Lower lobe of right lung (tissue), 2 donors: Measurements from ENCODE around the gene TLR5. TPM values are rescaled to one million over a fixed set of nuclear protein-coding genes. Genes with fewer than 3 reads are reported as not detected.

ENCODE experiments used
- ATAC-seq, 2 donors: fragments of 200-7000 bp; cut with Tn5 transposase; one replicate each; pipeline ENCODE4 v1.9.1; 2020 to 2022; ENCODE audit warnings: mild to moderate bottlenecking in 2 of 2, moderate library complexity in 2 of 2
- DNase-seq: peaks from one replicate; pipeline ENCODE4 v3.0.0-alpha.2; 2020
- H3K27ac ChIP-seq: fragments of 200-600 bp; one replicate; pipeline ENCODE4 v1.8.0; 2022
- H3K27me3 ChIP-seq: fragments of 200-600 bp; one replicate; pipeline ENCODE4 v1.8.0; 2022; ENCODE audit warnings: low read depth
- H3K36me3 ChIP-seq: fragments of 200-600 bp; one replicate; pipeline ENCODE4 v1.8.0; 2022; ENCODE audit warnings: mild to moderate bottlenecking
- H3K4me1 ChIP-seq: fragments of 200-600 bp; one replicate; pipeline ENCODE4 v1.8.0; 2022
- H3K4me3 ChIP-seq: fragments of 200-600 bp; one replicate; pipeline ENCODE4 v1.8.0; 2022; ENCODE audit warnings: mild to moderate bottlenecking
- H3K9me3 ChIP-seq: fragments of 200-600 bp; one replicate; pipeline ENCODE4 v1.8.0; 2022
- intact Hi-C: fragments of 100-400 bp; cut with DNase I; formaldehyde crosslinking; loops from one replicate; pipeline ENCODE4 v1.11.0; 2022
- total RNA-seq: library from RNA; stranded (reverse); fragmentation: NEBNext Ultra II Directional; extraction: Animal tissue kit (Norgen Biotek cat#: 25700); gene quantifications from one replicate; pipeline ENCODE4 v1.2.1, GENCODE V29; 2021
- TF ChIP-seq, protein P1 (sequence below): fragments of 200-600 bp; IDR thresholded peaks from one replicate; pipeline ENCODE4 v1.8.0; 2022; ENCODE audit warnings: antibody characterized with exemption, mild to moderate bottlenecking
- donor health status: DM: no; HTN: yes; CAD: no; lungs with severe emphysema.

The TLR5 gene
- total RNA-seq, 1 donor from 2014 or later, result 26.6 TPM

DNA sequence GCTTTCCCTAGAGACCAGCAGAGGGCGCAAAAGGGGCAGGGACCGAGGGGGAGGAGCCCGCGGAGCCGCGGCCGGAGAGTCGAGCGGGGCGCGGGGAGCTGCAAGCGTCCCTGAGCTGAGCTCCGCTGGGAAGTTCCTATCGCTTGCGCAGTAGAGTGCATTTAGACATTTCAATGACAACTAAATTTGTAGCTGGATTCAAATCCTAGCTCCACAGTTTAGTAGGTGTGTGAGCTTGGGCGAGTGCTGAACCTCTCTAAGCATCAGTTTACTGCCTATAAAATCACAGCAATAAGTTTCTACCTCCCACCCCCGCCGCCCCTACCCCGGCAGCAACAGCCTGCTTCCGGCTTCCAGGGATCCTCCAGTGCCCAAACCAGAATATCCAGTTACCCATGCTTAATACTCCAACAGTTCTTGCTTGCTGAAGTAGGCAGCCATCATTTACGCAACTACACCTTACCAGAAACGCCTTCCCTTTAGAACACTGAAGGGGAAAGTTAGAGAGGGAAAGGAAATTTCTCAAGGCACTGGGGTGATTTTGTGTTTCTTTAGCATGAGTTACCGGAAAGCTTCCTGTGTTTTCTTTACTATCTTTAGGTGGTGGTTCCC lies 9.1 kb downstream of the TLR5 start:
- intact Hi-C loops, result no loop called here
- H3K4me1 ChIP-seq, result peaks cover 60% of the 10 kb centered on the region
- peak overlapping the region; percentile 50 for H3K4me3 ChIP-seq
- ATAC-seq (peak; percentile 94 to 96), DNase-seq (peak; percentile 92)
- H3K27me3 ChIP-seq, result no peaks in the 10 kb centered on the region
- TF ChIP-seq, protein P1, sequence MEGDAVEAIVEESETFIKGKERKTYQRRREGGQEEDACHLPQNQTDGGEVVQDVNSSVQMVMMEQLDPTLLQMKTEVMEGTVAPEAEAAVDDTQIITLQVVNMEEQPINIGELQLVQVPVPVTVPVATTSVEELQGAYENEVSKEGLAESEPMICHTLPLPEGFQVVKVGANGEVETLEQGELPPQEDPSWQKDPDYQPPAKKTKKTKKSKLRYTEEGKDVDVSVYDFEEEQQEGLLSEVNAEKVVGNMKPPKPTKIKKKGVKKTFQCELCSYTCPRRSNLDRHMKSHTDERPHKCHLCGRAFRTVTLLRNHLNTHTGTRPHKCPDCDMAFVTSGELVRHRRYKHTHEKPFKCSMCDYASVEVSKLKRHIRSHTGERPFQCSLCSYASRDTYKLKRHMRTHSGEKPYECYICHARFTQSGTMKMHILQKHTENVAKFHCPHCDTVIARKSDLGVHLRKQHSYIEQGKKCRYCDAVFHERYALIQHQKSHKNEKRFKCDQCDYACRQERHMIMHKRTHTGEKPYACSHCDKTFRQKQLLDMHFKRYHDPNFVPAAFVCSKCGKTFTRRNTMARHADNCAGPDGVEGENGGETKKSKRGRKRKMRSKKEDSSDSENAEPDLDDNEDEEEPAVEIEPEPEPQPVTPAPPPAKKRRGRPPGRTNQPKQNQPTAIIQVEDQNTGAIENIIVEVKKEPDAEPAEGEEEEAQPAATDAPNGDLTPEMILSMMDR, result peak; percentile 94
- H3K27ac ChIP-seq, result peak overlapping the region; percentile 69
- H3K9me3 ChIP-seq, result no peaks in the 10 kb centered on the region
- H3K36me3 ChIP-seq, result no peaks in the 10 kb centered on the region

DNA sequence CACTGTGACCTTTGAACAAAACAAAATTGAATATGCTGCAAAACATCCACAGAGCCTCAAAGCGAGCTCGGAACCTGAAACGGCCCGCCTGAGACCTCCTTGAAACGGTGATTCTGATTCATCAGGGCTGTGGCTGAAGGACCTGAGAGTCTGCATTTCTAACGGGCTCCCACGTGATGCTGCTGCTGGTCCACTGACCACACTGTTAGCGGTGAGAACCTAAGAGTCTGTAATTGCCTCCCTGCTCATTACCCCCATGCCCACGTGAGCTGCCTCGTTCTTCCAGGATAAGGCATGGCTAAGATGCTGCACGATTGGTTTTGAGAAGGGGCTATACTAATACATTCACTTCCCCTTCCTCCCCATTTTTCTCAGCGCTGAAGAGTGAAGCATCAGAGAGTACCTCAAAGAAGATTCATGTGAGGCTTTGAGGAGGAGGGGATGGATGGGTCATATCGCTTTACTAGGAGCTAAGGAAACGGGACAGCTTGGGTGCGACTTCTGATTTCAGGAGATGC lies 9.7 kb downstream of the TLR5 start:
- H3K4me1 ChIP-seq, result peaks cover 60% of the 10 kb centered on the region
- no peaks in the 10 kb centered on the region for H3K9me3 ChIP-seq
- TF ChIP-seq, protein P1, result no peak
- no peaks in the 10 kb centered on the region for H3K36me3 ChIP-seq
- no peak overlapping the region for H3K27ac ChIP-seq
- ATAC-seq (peak; percentile 5 to 35), DNase-seq (no peak)
- H3K27me3 ChIP-seq, result no peaks in the 10 kb centered on the region
- H3K4me3 ChIP-seq, result peak overlapping the region; percentile 50
- intact Hi-C loops, result no loop called here

DNA sequence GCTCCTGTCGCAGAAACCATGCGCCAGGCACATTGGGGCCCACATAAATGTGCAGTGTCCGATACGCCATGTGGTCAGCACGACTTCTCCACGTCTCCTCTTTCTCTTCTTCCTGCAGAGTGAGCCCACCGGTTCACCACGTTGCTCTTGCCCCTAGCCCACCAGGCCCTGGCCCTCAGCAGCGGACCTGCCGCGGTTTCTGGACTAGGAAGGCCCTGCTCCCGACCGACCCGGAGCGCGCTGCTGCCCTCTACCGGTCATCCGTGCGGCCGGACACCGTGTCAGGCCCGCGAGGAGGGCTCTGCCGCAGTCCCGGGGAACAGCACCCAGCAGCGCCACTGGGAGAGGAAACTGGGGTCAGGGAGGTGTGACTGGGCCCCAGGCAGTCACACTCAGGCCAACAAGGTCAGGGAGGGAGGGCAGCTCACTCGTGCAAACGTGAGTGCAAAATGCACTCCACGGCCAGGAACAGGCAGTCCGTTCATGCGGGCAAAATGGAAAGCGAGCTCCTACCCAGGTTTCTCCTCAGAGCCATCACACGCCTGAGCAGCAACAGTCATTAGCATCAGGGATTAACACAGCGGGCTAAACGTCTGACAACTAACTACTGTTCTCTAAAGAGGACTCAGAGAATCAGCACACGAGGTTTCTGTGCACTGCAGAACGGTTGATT lies 13.7 kb downstream of the TLR5 start:
- intact Hi-C loops, result no loop called here
- Histone ChIP-seq H3K27ac (no peak overlapping the region), H3K4me1 (peaks cover 21% of the 10 kb centered on the region), H3K4me3 (peak overlapping the region; percentile 24), H3K9me3 (no peaks in the 10 kb centered on the region), H3K36me3 (no peaks in the 10 kb centered on the region), H3K27me3 (no peaks in the 10 kb centered on the region)
- DNase-seq, result peak; percentile 86
- TF ChIP-seq, protein P1, result peak; percentile 95
- peak; percentile 56 to 72 for ATAC-seq

DNA sequence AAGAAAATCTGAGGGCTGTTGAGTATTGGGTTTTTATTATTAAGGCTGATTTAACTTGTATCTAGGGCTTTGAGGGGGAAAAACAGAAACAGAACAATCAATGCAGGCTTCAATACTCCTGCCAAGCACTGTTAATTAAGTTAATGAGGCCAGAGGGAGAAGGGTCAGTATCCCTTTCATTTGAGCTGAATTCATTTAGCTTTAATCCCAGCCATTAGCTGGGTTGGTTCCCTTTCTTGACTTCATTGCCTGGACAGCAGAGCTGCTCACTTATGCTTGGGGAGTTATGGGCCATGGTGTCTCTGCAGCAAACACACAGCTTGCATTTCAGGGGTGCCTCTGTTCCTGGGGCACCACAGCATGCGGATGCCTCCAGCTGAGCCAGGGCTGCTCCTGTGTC lies 16.3 kb downstream of the TLR5 start:
- H3K27ac ChIP-seq, result no peak overlapping the region
- no peak for ATAC-seq
- intact Hi-C loops, result no loop called here
- no peaks in the 10 kb centered on the region for H3K9me3 ChIP-seq
- peaks cover 17% of the 10 kb centered on the region for H3K4me1 ChIP-seq
- H3K36me3 ChIP-seq, result no peaks in the 10 kb centered on the region
- H3K4me3 ChIP-seq, result no peak overlapping the region
- TF ChIP-seq, protein P1, result no peak
- no peaks in the 10 kb centered on the region for H3K27me3 ChIP-seq
- no peak for DNase-seq

DNA sequence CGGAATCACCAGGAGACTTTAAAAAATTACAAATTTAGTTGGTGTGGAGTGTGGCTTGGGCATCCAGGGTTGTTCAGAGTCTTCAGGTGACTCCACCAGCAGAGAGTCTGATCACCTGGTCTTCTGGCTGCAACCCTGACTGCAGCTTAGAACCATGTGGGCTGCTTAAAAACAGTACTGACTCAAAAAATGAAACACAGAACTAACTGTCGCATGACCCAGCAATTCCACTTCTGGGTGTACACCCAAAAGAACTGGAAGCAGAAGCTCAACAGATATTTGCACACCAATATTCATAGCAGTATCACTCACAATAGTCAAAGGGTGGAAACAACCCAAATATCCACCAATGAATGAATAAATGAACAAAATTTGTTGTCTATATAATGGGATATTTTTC lies 17.3 kb downstream of the TLR5 start:
- H3K9me3 ChIP-seq, result no peaks in the 10 kb centered on the region
- H3K27me3 ChIP-seq, result no peaks in the 10 kb centered on the region
- TF ChIP-seq, protein P1, result no peak
- no peaks in the 10 kb centered on the region for H3K36me3 ChIP-seq
- intact Hi-C loops, result no loop called here
- H3K27ac ChIP-seq, result no peak overlapping the region
- H3K4me1 ChIP-seq, result peaks cover 17% of the 10 kb centered on the region
- DNase-seq (no peak), ATAC-seq (no peak)
- no peak overlapping the region for H3K4me3 ChIP-seq
